OCI-LY3 (cell line): ENCODE measurements around the gene BABAM2.
"Not testable (repeated sequence)": the region's sequence is repeated elsewhere in the genome, so short reads cannot be mapped to it uniquely, and the experiment has no call there.

Experiments used
- H2AFZ ChIP-seq: fragments of 200-600, 300-600 bp; shearing (Covaris generic); 2 replicates; pipeline ENCODE4 v1.6.0; 2014; ENCODE audit warnings: antibody characterized with exemption, low read depth, low read length
- H3K27ac ChIP-seq: fragments of 200-600, 300-600 bp; sonication (generic); 2 replicates; pipeline ENCODE4 v1.5.1; 2014; ENCODE audit warnings: mild to moderate bottlenecking, low read length, moderate library complexity, mixed read lengths
- H3K27me3 ChIP-seq: fragments of 200-600, 300-600 bp; sonication (generic); 2 replicates; pipeline ENCODE4 v1.6.1; 2014; ENCODE audit warnings: low read depth, low read length, mixed read lengths
- H3K36me3 ChIP-seq: fragments of 200-600, 300-600 bp; sonication (generic); replicated peaks from 2 replicates; pipeline ENCODE3; 2014; ENCODE audit warnings: low read depth, low read length, mixed read lengths
- H3K4me1 ChIP-seq: fragments of 300-600, 200-600 bp; sonication (generic); 2 replicates; pipeline ENCODE4 v1.6.1; 2014; ENCODE audit warnings: low read length, mixed read lengths
- H3K4me2 ChIP-seq: fragments of 200-600, 300-600 bp; sonication (generic); 2 replicates; pipeline ENCODE4 v1.6.1; 2014; ENCODE audit warnings: low read length, mixed read lengths
- H3K4me3 ChIP-seq: fragments of 300-600, 200-600 bp; sonication (generic); 2 replicates; pipeline ENCODE4 v1.5.1; 2014; ENCODE audit warnings: antibody characterized with exemption, mild to moderate bottlenecking, low read length, moderate library complexity
- H3K79me2 ChIP-seq: fragments of 300-600, 200-600 bp; shearing (Covaris generic); 2 replicates; pipeline ENCODE4 v1.6.1; 2014; ENCODE audit warnings: mild to moderate bottlenecking, low read length, mixed read lengths
- H3K9ac ChIP-seq: fragments of 300-600, 200-600 bp; shearing (Covaris generic); 2 replicates; pipeline ENCODE4 v1.6.0; 2014; ENCODE audit warnings: mild to moderate bottlenecking, low read length, moderate library complexity
- H3K9me3 ChIP-seq: fragments of 200-600, 300-600 bp; shearing (Covaris generic); 2 replicates; pipeline ENCODE4 v1.6.1; 2014; ENCODE audit warnings: low read length, mixed read lengths; ENCODE audit not compliant: insufficient read depth
- H4K20me1 ChIP-seq: fragments of 200-600, 300-600 bp; sonication (generic); 2 replicates; pipeline ENCODE4 v1.6.1; 2016; ENCODE audit warnings: low read length, mixed read lengths; ENCODE audit not compliant: insufficient read depth
- EZH2phosphoT487 ChIP-seq: fragments of 200-600 bp; shearing (Covaris generic); IDR thresholded peaks from 2 replicates; pipeline ENCODE4 v1.6.1; 2018; ENCODE audit warnings: antibody characterized with exemption, mixed run types, low read depth
- TF ChIP-seq, protein P1 (sequence below): fragments of 200-600, 300-600 bp; sonication (generic); IDR thresholded peaks from 2 replicates; pipeline ENCODE4 v1.5.1; 2014; ENCODE audit warnings: antibody characterized with exemption, low read length, low read depth

BABAM2 gene

DNA sequence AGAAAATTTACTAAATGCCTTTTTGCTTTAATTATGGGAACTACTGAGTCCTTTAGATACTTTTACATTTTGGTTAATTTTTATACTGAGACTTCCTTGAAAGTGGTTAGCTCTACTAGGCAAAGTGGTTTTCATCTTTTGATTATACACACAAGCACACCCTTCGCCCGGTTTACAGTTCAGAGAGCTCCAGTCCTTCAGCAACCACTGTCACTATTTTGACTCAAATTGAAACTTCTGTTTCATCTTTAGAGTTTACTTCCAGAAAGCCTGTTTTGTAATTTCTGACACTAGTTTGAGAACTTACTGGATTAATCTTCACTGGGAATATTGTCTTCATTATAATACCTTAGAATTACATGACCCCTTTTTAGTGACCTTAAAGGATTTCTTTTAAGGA lies 361.8 kb downstream of the BABAM2 start:
- H3K36me3 ChIP-seq = no peaks in the 10 kb centered on the region
- no peaks in the 10 kb centered on the region for H3K79me2 ChIP-seq
- no peak overlapping the region for H3K9ac ChIP-seq
- H3K4me3 ChIP-seq = peak overlapping the region; percentile 41
- peaks cover 10% of the 10 kb centered on the region; the same call in 1 of the 2 replicates for H3K27me3 ChIP-seq
- no peaks in the 10 kb centered on the region for H3K9me3 ChIP-seq
- peak overlapping the region; percentile 45 for H3K4me2 ChIP-seq
- peaks cover 18% of the 10 kb centered on the region for H3K4me1 ChIP-seq
- peaks cover 10% of the 10 kb centered on the region; the same call in 1 of the 2 replicates for H4K20me1 ChIP-seq
- H3K27ac ChIP-seq = no peak overlapping the region
- TF ChIP-seq, protein P1, sequence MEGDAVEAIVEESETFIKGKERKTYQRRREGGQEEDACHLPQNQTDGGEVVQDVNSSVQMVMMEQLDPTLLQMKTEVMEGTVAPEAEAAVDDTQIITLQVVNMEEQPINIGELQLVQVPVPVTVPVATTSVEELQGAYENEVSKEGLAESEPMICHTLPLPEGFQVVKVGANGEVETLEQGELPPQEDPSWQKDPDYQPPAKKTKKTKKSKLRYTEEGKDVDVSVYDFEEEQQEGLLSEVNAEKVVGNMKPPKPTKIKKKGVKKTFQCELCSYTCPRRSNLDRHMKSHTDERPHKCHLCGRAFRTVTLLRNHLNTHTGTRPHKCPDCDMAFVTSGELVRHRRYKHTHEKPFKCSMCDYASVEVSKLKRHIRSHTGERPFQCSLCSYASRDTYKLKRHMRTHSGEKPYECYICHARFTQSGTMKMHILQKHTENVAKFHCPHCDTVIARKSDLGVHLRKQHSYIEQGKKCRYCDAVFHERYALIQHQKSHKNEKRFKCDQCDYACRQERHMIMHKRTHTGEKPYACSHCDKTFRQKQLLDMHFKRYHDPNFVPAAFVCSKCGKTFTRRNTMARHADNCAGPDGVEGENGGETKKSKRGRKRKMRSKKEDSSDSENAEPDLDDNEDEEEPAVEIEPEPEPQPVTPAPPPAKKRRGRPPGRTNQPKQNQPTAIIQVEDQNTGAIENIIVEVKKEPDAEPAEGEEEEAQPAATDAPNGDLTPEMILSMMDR = no peak
- no peak for TF ChIP-seq EZH2phosphoT487
- no peak overlapping the region for H2AFZ ChIP-seq

DNA sequence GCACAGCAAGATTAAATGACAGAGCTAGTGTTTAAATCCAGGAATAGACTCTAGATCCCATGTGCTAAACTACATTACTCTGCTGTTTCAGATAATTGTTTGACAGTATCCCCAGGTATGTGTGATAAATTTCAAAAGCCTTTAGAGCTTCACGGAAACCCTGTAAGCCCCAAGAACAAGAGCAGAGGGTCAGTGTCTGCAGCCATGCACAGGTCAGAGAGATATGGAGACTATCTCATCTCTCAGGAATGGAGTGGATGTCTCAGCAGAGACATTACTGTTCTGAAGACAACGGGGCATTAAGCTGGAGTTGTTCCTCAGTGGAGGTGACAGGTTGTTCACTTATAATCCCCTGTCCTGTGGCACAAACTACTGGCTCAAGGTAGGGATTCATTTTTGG lies 363.0 kb downstream of the BABAM2 start:
- Histone ChIP-seq H3K79me2 (no peaks in the 10 kb centered on the region), H3K9ac (no peak overlapping the region), H3K4me2 (no peak overlapping the region), H3K4me3 (no peak overlapping the region), H2AFZ (no peak overlapping the region), H3K27me3 (peaks cover 10% of the 10 kb centered on the region; the same call in 1 of the 2 replicates), H3K27ac (no peak overlapping the region), H3K9me3 (no peaks in the 10 kb centered on the region), H3K4me1 (peaks cover 18% of the 10 kb centered on the region), H3K36me3 (no peaks in the 10 kb centered on the region), H4K20me1 (peaks cover 10% of the 10 kb centered on the region; the same call in 1 of the 2 replicates)
- TF ChIP-seq, protein P1 = no peak
- TF ChIP-seq EZH2phosphoT487 = no peak

DNA sequence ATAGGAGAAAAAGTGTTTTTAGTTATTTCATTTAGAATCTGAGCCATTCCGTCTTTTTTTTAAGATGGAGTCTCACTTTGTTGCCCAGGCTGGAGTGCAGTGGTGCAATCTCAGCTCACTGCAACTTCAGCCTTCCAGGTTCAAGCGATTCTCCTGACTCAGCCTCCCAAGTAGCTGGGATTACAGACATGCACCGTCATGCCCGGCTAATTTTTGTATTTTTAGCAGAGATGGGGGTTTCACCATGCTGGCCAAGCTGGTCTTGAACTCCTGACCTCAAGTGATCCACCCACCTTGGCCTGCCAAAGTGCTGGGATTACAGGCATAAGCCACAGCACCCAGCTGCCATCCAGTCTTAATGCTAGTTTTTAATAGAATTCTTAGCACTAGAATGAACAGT lies 364.7 kb downstream of the BABAM2 start:
- Histone ChIP-seq H3K4me1 (peaks cover 18% of the 10 kb centered on the region), H3K27me3 (peaks cover 10% of the 10 kb centered on the region; the same call in 1 of the 2 replicates)
- H4K20me1 ChIP-seq, H3K36me3 ChIP-seq, H3K9me3 ChIP-seq, H3K79me2 ChIP-seq, H3K27ac ChIP-seq, H3K4me2 ChIP-seq, H2AFZ ChIP-seq, H3K4me3 ChIP-seq, H3K9ac ChIP-seq: not testable (repeated sequence)

DNA sequence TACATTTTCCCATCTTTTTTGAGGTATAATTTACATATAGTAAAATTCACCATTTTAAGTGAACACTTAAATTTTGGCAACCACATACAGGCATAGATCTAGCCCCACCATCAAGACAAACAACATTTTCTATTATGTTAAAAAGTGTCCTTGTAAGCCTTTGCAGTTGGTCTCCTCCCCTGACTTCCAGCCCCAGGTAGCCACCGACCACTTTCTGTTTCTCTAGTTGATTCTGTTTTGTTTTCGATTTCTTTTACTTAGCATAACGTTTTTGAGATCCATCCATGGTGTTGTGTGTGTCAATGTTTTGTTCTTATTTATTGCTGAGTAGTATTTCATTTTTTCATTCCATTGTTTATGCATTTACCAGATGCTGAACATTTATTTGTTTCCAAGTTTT lies 366.7 kb downstream of the BABAM2 start:
- Histone ChIP-seq H3K4me3 (no peak overlapping the region), H3K36me3 (no peaks in the 10 kb centered on the region), H3K4me2 (no peak overlapping the region), H3K9ac (no peak overlapping the region), H2AFZ (no peak overlapping the region), H3K9me3 (no peaks in the 10 kb centered on the region), H3K4me1 (peaks cover 8% of the 10 kb centered on the region), H3K79me2 (no peaks in the 10 kb centered on the region), H3K27ac (no peak overlapping the region), H4K20me1 (peaks cover 10% of the 10 kb centered on the region; the same call in 1 of the 2 replicates), H3K27me3 (peaks cover 7% of the 10 kb centered on the region; the same call in 1 of the 2 replicates)
- TF ChIP-seq EZH2phosphoT487 = no peak
- TF ChIP-seq, protein P1 = no peak

DNA sequence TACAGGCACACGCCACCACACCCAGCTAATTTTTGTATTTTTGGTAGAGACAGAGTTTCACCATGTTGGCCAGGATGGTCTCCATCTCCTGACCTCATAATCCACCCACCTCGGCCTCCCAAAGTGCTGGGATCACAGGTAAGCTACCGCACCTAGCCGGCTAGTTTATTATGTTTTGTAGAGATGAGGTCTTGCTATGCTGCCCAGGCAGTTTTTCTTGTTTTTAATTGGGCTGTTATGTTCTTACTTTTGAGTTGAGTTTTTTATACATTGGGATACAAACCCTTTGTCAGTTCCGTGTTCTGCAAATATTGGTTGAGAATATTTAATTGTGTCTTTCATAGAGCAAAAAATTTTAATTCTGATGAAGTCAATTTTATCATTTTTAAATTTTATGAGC lies 368.7 kb downstream of the BABAM2 start:
- H3K4me2 ChIP-seq, H3K79me2 ChIP-seq, H4K20me1 ChIP-seq, H3K27ac ChIP-seq, H3K4me3 ChIP-seq, H3K9ac ChIP-seq, H3K36me3 ChIP-seq, H3K27me3 ChIP-seq, H3K9me3 ChIP-seq, H3K4me1 ChIP-seq, H2AFZ ChIP-seq: not testable (repeated sequence)
